Caco-2 (cell line): ENCODE measurements around the gene RAP2C. TPM values are rescaled to one million over a fixed set of nuclear protein-coding genes. Genes with fewer than 3 reads are reported as not detected.

Source experiments
- Bru-seq: library from RNA; stranded (reverse); fragments of 400-500 nt; gene quantifications from one replicate; lab custom pipeline; 2021; lab: Mats Ljungman, UMichigan
- BruChase-seq, 2 experiments: library from RNA; stranded (reverse); fragments of 400-500 nt; gene quantifications; one replicate each; lab custom pipeline; 2021; lab: Mats Ljungman, UMichigan
- BruUV-seq: library from RNA; stranded (reverse); fragments of 400-500 nt; replicated peaks from 2 replicates; lab custom pipeline; 2021; lab: Mats Ljungman, UMichigan
- CTCF ChIA-PET: fragments of 300-600 bp; sonication (Branson Sonifier 250); formaldehyde crosslinking; loops from one replicate; lab custom pipeline; 2022; ENCODE audit warnings: antibody characterized with exemption; lab: Charles Lee
- POLR2A ChIA-PET: fragments of 300-600 bp; sonication (Branson Sonifier 250); formaldehyde crosslinking; loops from one replicate; lab custom pipeline; 2022; ENCODE audit warnings: antibody characterized with exemption; lab: Charles Lee
- DNase-seq, 2 experiments: peaks; one replicate each; pipeline versions ENCODE4 v3.0.0 to v3.0.0-alpha.2; 2020 to 2022
- H3K27me3 ChIP-seq: replicated peaks from 2 replicates; pipeline ENCODE4 v1.6.0; 2011; ENCODE audit warnings: low read length; ENCODE audit not compliant: control insufficient read depth, insufficient read depth
- H3K36me3 ChIP-seq: 2 replicates; pipeline ENCODE4 v1.5.1; 2011; ENCODE audit warnings: low read length; ENCODE audit not compliant: control insufficient read depth, insufficient read depth
- H3K4me1 ChIP-seq: fragments of 250-450 bp; sonication (Bioruptor Pico); 2 replicates; pipeline ENCODE4 v1.5.1; 2020; ENCODE audit warnings: mild to moderate bottlenecking
- H3K4me3 ChIP-seq: 2 replicates; pipeline ENCODE4 v1.5.1; 2011; ENCODE audit warnings: low read depth, mild to moderate bottlenecking, control low read depth, low read length
- H3K9me3 ChIP-seq: fragments of 250-450 bp; sonication (Bioruptor Pico); 2 replicates; pipeline ENCODE4 v1.5.1; 2020; ENCODE audit warnings: mild to moderate bottlenecking, moderate library complexity
- H3K27ac Mint-ChIP-seq: one replicate; pipeline ENCODE4 v1.8.0; 2022; ENCODE audit warnings: mixed read lengths; ENCODE audit not compliant: unreplicated experiment
- H3K27me3 Mint-ChIP-seq: one replicate; pipeline ENCODE4 v1.8.0; 2022; ENCODE audit warnings: mixed read lengths; ENCODE audit not compliant: insufficient read depth, unreplicated experiment
- H3K36me3 Mint-ChIP-seq: one replicate; pipeline ENCODE4 v1.8.0; 2022; ENCODE audit warnings: mild to moderate bottlenecking, mixed read lengths; ENCODE audit not compliant: insufficient read depth, unreplicated experiment
- H3K4me1 Mint-ChIP-seq: one replicate; pipeline ENCODE4 v1.8.0; 2022; ENCODE audit warnings: low read depth, mixed read lengths; ENCODE audit not compliant: unreplicated experiment
- H3K4me3 Mint-ChIP-seq: one replicate; pipeline ENCODE4 v1.8.0; 2022; ENCODE audit warnings: mild to moderate bottlenecking, moderate library complexity, mixed read lengths; ENCODE audit not compliant: unreplicated experiment
- H3K9me3 Mint-ChIP-seq: one replicate; pipeline ENCODE4 v1.8.0; 2022; ENCODE audit warnings: mixed read lengths; ENCODE audit not compliant: unreplicated experiment
- intact Hi-C: fragments of 100-400 bp; cut with micrococcal nuclease; formaldehyde crosslinking; loops from one replicate; pipeline ENCODE4 v1.10.0; 2022; ENCODE audit not compliant: unreplicated experiment
- long read RNA-seq: library from polyadenylated mRNA; stranded (forward); transcript quantifications from one replicate; pipeline ENCODE4 v2.0.0, GENCODE V29; 2022
- total RNA-seq: library from RNA; stranded (reverse); gene quantifications from 2 replicates; pipeline ENCODE4 v1.2.3, GENCODE V29; 2022
- TF ChIP-seq, protein P1 (sequence below), 2 experiments: fragments of 200-600 bp in 1 of 2; IDR thresholded peaks; 1 replicate in 1 of 2; 2 replicates in 1 of 2; pipeline versions ENCODE4 v1.5.1 to v1.8.0; 2011 to 2022; ENCODE audit warnings: antibody characterized with exemption in 1 of 2, control low read depth in 1 of 2, inconsistent platforms in 1 of 2, low read depth in 1 of 2, low read length in 1 of 2, mild to moderate bottlenecking in 1 of 2, moderate library complexity in 1 of 2; ENCODE audit not compliant: insufficient read depth in 1 of 2, severe bottlenecking in 1 of 2, unreplicated experiment in 1 of 2

RAP2C gene
- total RNA-seq (24.9 and 26.6 TPM in 2 replicates), Bru-seq, nascent RNA (percentile 87 among the genes with signal in this experiment), BruChase-seq, experiment 1, labeled RNA remaining after a 2-hour chase (percentile 93 among the genes with signal in this experiment), BruChase-seq, experiment 2, labeled RNA remaining after a 6-hour chase (percentile 96 among the genes with signal in this experiment)
- long read RNA-seq, transcript RAP2C-201 (4 exons, 3,896 nt) = major isoform, 12 of 26 reads
- long read RNA-seq, partial matches to known transcripts = 7 of 26 reads
- long read RNA-seq, other reads (novel, unspliced or antisense) = 7 of 26 reads

DNA sequence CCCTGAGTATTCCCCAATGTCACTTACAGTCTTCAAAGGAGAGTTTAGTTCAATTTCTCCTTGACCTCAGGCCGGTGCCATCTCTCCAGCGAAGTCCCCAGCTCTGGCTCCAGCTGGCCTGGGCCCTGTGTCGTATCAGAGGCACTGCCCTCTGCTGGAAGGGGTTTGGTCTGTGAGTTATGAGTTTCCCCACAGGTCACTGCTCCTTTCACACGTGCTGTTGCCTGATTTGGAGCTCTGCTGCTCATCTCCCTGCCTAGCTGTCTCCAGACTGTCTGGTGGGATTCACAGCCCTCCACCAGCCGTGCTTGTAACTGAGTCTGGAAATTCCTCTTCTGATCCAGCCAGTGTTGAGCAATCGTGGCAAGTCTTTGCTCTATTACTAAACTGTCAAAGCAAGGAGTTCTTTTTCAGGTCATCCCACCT lies at the start of gene RAP2C:
TSS of gene RAP2C (minus strand) at position 105 of the 426 bp plus-strand sequence. CDS start 2,179 bp downstream, outside the sequence.
- Mint-ChIP-seq H3K9me3 (no peaks in the 10 kb centered on the region), H3K4me3 (peak within 1 kb of the TSS; percentile 86), H3K27me3 (no peaks in the 10 kb centered on the region), H3K36me3 (peaks cover 2% of the 10 kb centered on the region), H3K4me1 (peaks cover 5% of the 10 kb centered on the region), H3K27ac (peak within 1 kb of the TSS; percentile 81)
- BruUV-seq = no TSS peak
- ChIA-PET POLR2A (interaction anchor here (0.6 to 1.0 kb wide), 2 partner anchors 127 to 703 kb away, joined by 4 to 5 read pairs; no protein-coding TSS in a partner anchor), CTCF (interaction anchor here (0.6 to 3.4 kb wide), 9 partner anchors 17 to 396 kb away, joined by 3 to 67 read pairs (median 4); no protein-coding TSS in a partner anchor)
- no peaks in the 10 kb centered on the region for H3K9me3 ChIP-seq
- H3K4me3 ChIP-seq = peak within 1 kb of the TSS; percentile 80
- H3K36me3 ChIP-seq = no peaks in the 10 kb centered on the region
- intact Hi-C loops = loop anchor here (1.0 to 5.0 kb wide), 4 partner anchors 37 to 379 kb away; partner anchors contain the start of gene STK26
- DNase-seq = peak; percentile 74 to 75
- H3K27me3 ChIP-seq = no peaks in the 10 kb centered on the region
- TF ChIP-seq, protein P1, sequence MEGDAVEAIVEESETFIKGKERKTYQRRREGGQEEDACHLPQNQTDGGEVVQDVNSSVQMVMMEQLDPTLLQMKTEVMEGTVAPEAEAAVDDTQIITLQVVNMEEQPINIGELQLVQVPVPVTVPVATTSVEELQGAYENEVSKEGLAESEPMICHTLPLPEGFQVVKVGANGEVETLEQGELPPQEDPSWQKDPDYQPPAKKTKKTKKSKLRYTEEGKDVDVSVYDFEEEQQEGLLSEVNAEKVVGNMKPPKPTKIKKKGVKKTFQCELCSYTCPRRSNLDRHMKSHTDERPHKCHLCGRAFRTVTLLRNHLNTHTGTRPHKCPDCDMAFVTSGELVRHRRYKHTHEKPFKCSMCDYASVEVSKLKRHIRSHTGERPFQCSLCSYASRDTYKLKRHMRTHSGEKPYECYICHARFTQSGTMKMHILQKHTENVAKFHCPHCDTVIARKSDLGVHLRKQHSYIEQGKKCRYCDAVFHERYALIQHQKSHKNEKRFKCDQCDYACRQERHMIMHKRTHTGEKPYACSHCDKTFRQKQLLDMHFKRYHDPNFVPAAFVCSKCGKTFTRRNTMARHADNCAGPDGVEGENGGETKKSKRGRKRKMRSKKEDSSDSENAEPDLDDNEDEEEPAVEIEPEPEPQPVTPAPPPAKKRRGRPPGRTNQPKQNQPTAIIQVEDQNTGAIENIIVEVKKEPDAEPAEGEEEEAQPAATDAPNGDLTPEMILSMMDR (IDR thresholded peaks at IDR 0.05; ENCODE audit: insufficient read depth in 1 of 2, low read depth in 1 of 2, low read length in 1 of 2, severe bottlenecking in 1 of 2, unreplicated experiment in 1 of 2) = peak; percentile 41 to 62
- H3K4me1 ChIP-seq = no peaks in the 10 kb centered on the region

DNA sequence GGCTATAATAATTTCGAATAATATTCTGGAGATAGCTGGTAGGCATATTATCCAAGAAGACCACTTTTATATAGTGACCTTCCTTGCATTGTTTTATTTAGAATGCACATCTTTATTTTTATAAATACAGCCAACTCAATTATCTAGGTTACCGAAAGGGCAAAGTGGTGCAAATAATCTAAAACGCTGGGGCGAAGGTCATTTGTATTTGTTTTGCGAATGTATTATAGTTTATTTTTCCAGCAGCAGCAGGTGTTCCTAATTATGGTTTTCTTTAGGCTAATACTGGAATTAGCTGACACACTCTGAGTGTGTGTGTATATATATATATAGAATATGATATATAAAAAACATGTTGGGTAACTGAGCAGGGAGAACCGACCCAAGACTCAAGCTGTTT lies 48.1 kb upstream of the RAP2C start:
- no peak for DNase-seq
- no peaks in the 10 kb centered on the region for H3K36me3 Mint-ChIP-seq
- no peaks in the 10 kb centered on the region for H3K9me3 ChIP-seq
- H3K27me3 Mint-ChIP-seq = no peaks in the 10 kb centered on the region
- H3K9me3 Mint-ChIP-seq = no peaks in the 10 kb centered on the region
- H3K27ac Mint-ChIP-seq = no peak overlapping the region
- H3K4me3 Mint-ChIP-seq = no peak overlapping the region
- no peak overlapping the region for H3K4me3 ChIP-seq
- peaks cover 6% of the 10 kb centered on the region for H3K4me1 Mint-ChIP-seq
- CTCF ChIA-PET = no interaction called here
- TF ChIP-seq, protein P1 (IDR thresholded peaks at IDR 0.05; ENCODE audit: insufficient read depth in 1 of 2, low read depth in 1 of 2, low read length in 1 of 2, severe bottlenecking in 1 of 2, unreplicated experiment in 1 of 2) = no peak
- intact Hi-C loops = no loop called here
- POLR2A ChIA-PET = no interaction called here
- no peaks in the 10 kb centered on the region for H3K36me3 ChIP-seq
- H3K27me3 ChIP-seq = no peaks in the 10 kb centered on the region
- BruUV-seq = no TSS peak
- H3K4me1 ChIP-seq = no peaks in the 10 kb centered on the region

DNA sequence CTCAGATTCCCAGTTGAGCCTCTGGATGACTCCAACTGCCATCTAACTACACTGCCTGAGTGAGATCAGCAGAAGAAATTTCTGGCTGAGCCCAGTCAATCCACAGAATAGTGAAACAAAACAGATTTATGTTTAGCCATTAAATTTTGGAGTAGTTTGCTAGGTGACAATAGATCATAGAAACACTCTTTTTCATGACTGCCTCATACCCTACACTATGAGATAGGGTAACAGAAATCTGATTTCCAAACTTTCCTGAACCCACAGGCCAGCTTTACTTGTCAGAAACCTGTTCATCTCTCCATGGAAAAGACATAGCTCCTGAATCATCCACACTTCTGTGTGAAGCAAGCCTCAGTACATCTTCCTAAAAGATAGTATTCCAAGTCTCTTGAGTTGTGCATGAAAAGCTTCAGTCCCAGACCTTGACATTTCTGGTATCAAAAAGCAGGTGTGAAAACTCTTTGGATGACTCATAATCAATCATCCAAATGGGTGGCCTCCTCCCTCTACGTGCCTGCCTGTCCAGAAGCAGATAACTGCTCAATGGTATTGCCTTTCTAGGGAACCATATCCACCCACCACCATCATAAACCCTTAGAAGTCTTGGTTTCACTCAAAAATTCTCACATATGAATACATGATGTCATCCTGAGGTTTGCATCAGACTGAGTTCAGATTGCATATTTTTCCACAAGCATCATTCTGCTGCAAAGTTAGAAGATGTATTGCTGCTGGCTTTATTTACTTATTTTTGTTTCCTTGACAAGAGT lies 47.5 kb upstream of the RAP2C start:
- Mint-ChIP-seq H3K36me3 (no peaks in the 10 kb centered on the region), H3K4me1 (peaks cover 6% of the 10 kb centered on the region), H3K4me3 (no peak overlapping the region), H3K9me3 (no peaks in the 10 kb centered on the region), H3K27ac (no peak overlapping the region), H3K27me3 (no peaks in the 10 kb centered on the region)
- Histone ChIP-seq H3K27me3 (no peaks in the 10 kb centered on the region), H3K9me3 (no peaks in the 10 kb centered on the region), H3K4me1 (no peaks in the 10 kb centered on the region), H3K4me3 (no peak overlapping the region), H3K36me3 (no peaks in the 10 kb centered on the region)
- CTCF ChIA-PET = interaction anchor here (0.6 kb wide), 1 partner anchor 104 kb away, joined by 3 read pairs; no protein-coding TSS in a partner anchor
- BruUV-seq = no TSS peak
- intact Hi-C loops = no loop called here
- TF ChIP-seq, protein P1 (IDR thresholded peaks at IDR 0.05; ENCODE audit: insufficient read depth in 1 of 2, low read depth in 1 of 2, low read length in 1 of 2, severe bottlenecking in 1 of 2, unreplicated experiment in 1 of 2) = no peak
- POLR2A ChIA-PET = no interaction called here
- DNase-seq = no peak
